Keratinocyte (primary cell): ENCODE results near the gene CANT1.

Experiments
- CTCF ChIP-seq, 3 experiments: IDR thresholded peaks in 1 of 3; conservative IDR thresholded peaks in 1 of 3; optimal IDR thresholded peaks in 1 of 3; 2 replicates in 2 of 3; 3 replicates in 1 of 3; pipeline versions ENCODE3 to v1.5.1; 2011; ENCODE audit warnings: low read length in 3 of 3, mild to moderate bottlenecking in 3 of 3, moderate library complexity in 2 of 3, control low read depth in 1 of 3, inconsistent platforms in 1 of 3; ENCODE audit not compliant: insufficient read depth in 2 of 3; ENCODE audit errors: extremely low read depth in 1 of 3
- EZH2 ChIP-seq: IDR thresholded peaks from one replicate; pipeline ENCODE4 v1.6.1; 2012; ENCODE audit warnings: inconsistent platforms, mild to moderate bottlenecking, low read length, moderate library complexity

DNA sequence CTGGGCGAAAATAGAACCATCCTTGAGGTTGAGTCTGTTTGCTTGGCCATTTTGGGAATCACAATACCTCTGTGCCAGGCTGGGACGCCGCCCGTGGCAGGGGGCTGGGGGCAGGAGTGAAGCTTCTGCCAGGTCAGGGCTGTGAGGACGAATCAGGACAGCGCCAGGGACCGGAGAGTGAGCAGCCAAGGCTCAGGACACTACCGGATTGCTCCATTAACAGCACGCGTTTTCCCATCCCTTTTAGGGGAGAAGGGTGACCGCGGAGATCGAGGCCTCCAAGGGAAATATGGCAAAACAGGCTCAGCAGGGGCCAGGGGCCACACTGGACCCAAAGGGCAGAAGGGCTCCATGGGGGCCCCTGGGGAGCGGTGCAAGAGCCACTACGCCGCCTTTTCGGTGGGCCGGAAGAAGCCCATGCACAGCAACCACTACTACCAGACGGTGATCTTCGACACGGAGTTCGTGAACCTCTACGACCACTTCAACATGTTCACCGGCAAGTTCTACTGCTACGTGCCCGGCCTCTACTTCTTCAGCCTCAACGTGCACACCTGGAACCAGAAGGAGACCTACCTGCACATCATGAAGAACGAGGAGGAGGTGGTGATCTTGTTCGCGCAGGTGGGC is 37.8 kb upstream of the CANT1 start:
- TF ChIP-seq CTCF (optimal IDR thresholded peaks at IDR 0.05 in 1 of 3, IDR thresholded peaks at IDR 0.05 in 1 of 3, conservative IDR thresholded peaks at IDR 0.05 in 1 of 3; ENCODE audit: extremely low read depth in 1 of 3, insufficient read depth in 2 of 3, low read length in 3 of 3) (no peak), EZH2 (no peak)
